Measurements from ENCODE around the gene CNPPD1.

DNA sequence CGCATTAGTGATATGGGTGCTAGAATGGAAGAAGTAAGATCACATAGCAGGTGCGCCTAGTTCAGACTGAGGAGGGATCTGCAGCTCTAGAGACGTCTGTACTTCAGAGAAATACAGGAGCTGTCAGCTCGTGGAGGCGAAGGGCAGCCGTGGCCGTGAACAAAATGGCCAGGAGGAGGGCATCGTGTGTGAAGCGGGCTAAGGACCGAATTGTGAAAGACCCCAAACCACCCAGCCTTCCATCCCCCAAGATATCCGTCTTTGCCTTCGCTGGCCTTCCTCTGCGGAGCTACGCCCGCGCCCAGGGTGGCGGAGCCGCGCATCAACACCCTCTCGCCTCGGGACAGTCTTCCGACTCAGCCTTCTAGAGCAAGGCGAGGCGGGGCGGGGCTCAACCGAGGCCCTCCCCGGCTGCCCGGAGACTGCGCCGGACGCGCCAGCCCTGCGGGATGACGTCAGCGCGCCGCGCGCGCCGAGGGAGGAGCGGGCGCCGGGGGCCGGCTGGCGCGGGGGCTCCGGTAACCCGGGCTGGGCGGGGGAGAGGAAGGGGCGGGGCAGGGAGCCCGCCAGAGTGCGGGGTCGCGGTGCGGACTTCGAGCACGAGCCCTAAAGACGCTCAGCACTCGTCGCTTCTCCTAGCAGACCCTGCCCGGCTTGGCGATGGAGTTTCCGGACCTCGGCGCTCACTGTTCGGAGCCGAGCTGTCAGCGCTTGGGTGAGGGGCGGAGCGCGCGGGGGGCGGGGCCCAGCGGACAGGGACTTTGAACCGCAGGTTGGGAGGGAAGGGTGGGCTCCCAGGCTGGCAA is 29.8 kb upstream of the CNPPD1 start, which contains the start of gene ZFAND2B:
- TF ChIP-seq, protein P1, sequence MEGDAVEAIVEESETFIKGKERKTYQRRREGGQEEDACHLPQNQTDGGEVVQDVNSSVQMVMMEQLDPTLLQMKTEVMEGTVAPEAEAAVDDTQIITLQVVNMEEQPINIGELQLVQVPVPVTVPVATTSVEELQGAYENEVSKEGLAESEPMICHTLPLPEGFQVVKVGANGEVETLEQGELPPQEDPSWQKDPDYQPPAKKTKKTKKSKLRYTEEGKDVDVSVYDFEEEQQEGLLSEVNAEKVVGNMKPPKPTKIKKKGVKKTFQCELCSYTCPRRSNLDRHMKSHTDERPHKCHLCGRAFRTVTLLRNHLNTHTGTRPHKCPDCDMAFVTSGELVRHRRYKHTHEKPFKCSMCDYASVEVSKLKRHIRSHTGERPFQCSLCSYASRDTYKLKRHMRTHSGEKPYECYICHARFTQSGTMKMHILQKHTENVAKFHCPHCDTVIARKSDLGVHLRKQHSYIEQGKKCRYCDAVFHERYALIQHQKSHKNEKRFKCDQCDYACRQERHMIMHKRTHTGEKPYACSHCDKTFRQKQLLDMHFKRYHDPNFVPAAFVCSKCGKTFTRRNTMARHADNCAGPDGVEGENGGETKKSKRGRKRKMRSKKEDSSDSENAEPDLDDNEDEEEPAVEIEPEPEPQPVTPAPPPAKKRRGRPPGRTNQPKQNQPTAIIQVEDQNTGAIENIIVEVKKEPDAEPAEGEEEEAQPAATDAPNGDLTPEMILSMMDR (IDR thresholded peaks at IDR 0.05), result peak in 3 of 4 experiments; percentile 13 to 48 (median 44)
- TF ChIP-seq POLR2A (IDR thresholded peaks at IDR 0.05) (peak; percentile 90 to 94), POLR2AphosphoS5 (IDR thresholded peaks at IDR 0.05) (peak; percentile 96)
